SKM-1 treated with dmso at 0.1 percent for 144 hours (cell line): ENCODE measurements around the gene CA12.
"Not testable (repeated sequence)": the region's sequence is repeated elsewhere in the genome, so short reads cannot be mapped to it uniquely, and the experiment has no call there.

Source experiments
- DNase-seq: peaks from one replicate; lab custom pipeline; 2025; ENCODE audit not compliant: unreplicated experiment; lab: John Stamatoyannopoulos, UW

The CA12 gene

DNA sequence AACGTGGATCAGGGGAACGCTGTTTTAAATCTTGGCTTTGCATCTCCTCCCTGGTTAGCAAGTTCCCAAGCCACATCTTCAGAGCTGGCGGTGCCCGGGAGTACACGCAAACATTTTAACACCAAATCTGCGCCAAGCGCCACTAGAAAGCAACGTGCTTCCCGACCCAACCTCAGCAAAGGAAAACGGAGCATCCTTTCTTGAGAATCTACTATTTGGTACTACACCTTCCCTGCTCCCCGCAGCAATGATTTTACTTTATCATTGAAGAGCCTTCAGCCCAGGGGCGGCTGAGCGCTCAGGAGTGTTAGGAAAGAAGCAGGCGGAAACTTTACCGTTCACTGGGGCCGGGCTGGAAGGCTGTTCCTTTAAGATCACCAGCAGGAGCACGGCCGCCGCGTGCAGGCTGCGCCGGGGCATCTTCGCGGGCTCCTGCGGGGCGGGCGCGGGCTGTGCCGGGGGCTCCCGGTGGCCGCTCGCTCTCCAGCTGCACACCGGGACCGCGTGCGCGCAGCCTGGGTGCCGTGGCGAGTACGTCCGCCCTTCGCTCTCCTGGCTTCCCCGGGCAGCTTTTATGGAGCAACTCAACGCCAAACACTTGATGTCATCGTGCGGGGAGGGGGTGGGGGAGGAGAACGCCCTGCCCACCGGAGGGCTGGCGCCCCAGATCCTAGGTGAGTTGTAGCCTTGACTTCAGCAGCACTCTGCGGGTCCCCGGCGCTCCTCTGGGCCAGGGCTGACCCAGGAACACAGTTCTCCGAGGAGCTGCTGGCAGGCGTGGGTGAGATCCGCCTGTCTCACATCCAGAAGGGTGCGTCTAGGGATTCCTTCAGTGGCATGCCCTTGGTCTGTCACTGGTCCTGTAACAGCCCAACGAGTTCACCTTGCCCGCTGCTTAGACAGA is at the start of gene CA12:
Gene CA12 (minus strand): TSS at position 546 of the 904 bp plus-strand sequence. CDS start 126 bp downstream, at position 420.
- no peak for DNase-seq

DNA sequence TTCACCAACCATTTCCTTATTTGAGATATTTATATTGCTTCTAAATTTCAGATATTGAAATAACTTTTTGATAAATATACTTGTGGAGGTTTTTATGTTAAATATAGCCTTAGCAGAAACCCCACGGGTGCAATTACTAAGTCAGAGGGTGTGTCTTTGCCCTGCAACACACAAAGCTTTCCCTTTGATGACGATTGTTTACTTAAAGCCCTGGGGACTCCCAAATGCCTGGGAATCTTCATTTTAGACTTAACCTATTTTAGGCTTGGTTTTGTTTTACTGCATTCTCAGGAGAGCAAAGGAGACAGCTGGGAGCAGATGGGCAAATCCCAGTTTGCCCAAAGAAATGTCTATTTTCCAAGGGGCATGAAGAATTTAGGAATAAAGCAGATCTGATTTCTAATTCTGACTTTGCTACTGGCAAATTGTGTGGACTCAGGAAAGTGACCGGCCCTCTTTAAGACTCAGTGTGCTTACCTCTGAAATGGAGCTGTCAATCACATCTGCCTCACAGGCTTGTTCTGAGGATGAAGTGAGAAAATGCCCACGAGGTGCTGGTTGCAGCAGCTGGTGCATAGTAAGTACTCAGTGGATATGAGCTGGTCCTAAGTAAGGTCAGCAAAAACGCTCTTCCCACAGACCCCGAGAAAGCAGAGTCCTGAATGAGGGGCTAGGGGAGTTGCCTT is 49.3 kb upstream of the CA12 start:
- no peak for DNase-seq

DNA sequence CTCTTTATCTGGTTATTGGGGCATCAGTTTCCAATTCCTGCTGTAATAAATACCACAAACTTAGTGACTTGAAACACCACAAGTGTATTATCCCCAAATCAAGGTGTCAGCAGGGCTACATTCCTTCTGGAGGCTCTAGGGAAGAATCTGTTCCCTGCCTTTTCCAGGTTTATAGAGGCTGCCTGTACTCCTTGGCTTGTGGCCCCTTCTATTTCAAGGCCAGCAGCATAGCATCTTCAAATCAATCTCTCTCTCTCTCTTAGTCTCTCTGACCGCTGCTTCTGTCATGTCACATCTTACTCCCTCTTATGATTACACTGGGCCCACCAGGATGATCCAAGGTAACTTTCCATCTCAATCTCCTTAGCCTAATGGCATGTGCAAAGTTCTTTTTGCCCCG is 44.9 kb upstream of the CA12 start:
- DNase-seq: no peak

DNA sequence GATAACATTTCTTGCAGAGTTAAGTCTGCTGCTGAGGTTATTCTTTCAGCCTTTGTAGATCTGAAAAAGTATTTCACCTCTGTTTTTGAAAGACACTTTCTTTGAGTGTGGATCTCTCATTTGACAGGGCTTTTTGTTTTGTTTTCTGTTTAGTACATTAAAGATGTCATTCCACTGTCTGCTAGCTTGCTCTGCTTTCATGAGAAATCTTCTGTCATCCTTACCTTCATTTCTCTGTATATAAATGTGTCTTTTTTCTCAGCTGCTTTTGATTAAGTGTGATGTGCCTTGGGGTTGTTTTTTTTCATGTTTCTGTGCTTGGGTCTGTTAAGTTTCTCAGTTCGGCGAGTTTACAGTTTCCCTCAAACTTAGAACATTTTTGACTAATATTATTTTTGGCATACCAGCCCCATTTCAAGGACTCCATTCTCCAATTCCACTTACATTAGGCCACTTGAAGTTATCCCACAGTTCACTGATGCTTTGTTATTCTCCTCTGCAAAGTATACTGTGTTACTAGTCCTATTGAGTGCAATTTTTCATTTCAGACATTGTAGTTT is 43.9 kb upstream of the CA12 start:
- no peak for DNase-seq

DNA sequence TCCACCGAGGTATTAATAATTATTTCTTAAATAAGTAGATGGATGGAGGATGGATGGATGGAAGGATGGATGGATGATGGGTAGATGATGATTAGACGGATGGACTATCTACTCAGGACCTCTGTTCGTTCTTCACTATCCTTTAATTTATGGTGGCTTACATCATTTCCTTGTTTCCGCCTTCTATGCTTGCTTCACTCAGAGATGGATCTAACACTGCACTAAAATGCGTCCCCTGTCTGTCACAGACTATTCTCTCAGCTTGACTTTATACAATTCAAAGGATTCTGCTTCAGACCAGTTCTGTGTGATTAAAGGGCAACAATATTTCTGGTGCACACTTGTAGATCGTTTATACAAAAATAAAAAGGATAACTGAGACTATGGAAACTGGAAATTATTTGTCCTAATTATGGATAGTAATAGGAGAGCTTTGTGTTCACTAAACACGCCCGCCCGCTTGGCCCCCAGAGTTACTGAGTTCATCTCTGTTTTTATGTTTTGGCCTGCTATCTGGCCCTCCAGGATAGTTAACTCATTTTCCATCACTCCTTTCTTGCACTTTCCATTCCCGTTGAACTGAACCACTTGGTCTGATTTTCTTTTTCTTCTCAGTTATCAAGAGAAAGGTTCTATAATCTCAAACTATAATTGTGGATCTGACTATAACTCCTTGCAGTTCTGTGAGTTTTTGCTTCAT is 41.4 kb upstream of the CA12 start:
- no peak for DNase-seq

DNA sequence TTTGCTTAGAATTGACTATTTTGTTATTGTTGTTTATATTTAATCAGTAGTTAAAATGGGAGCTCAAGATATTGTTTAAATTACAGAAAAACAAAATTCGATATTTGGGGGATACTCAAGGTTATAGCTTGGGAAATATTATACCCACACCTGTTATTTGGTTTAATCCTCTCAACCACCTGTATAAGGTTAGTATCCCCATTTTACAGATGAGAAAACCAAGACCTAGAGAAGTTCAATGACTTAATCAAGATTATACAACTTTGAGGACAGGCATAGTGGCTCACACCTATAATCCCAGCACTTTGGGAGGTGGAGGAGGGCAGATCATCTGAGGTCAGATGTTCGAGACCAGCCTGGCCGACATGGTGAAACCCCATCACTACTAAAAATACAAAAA is 39.8 kb upstream of the CA12 start:
- no peak for DNase-seq

DNA sequence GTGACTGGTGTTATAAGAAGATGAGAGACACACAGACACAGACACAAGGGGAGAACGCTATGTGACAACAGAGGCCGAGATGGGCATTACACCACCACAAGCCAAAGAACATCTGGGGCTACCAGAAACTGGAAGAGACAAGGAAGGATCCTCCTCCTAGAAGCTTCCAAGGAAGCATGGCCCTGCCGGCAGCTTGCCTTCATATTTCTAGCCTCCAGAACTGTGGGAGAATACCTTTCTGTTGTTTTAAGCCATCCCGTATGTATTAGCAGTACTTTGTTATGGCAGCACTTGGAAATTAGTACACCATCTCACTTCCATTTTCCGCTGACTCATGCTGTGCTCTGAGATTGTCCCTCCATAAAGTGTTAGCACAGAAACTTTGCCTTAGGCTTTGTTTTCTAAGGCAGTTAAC is 38.7 kb upstream of the CA12 start:
- no peak for DNase-seq

DNA sequence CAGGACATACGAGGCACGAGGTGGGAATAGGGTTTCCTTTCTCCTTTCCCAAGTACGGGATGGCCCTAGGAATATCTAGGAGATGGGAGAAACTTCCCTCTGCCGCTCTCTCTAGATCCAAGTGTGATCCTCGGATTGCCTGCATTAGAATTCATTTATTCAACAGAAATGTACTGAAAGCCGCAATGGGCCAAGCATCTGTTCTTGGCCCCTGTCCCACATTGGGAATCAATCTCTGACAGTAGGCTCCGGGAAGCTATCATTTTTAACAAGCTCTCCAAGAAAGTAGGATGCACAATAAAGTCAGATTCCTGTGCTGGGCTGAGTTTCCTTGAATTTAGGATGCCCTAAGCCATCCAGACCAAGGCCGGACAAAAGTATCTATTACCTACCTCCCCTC is 37.2 kb upstream of the CA12 start:
- no peak for DNase-seq

DNA sequence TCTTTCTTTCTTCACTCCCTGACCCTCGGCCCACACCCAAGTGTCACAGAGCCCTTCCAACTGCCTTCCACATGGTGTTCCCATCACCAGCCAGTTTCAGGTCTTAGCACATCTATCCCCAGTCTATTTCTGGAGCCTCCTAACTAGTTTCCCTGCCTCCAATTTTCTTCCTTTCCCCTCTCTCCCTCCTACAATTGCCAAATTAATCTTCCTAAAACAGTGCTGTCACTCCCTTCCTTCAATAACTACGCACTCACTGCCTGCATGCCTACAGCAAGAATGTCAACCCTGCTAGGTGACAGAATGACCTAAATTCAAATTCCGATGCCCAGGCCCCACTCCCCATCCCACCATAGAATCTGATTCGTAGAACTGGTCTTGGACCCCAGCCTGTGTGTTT is 36.1 kb upstream of the CA12 start:
- no peak for DNase-seq

DNA sequence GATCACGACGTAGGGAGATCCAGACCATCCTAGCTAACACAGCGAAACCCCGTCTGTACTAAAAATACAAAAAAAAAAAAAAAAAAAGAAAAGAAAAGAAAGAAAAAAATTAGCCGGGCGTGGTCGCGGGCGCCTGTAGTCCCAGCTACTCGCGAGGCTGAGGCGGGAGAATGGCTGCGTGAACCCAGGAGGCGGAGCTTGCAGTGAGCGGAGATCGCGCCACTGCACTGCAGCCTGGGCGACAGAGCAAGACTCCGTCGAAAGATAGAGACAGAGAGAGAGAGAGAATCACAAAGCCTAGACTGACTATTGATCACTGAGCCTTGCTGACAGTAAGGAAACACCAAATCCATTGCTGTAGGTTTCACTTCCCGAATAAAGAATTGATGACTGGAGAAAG is 35.6 kb upstream of the CA12 start:
- DNase-seq: not testable (repeated sequence)

DNA sequence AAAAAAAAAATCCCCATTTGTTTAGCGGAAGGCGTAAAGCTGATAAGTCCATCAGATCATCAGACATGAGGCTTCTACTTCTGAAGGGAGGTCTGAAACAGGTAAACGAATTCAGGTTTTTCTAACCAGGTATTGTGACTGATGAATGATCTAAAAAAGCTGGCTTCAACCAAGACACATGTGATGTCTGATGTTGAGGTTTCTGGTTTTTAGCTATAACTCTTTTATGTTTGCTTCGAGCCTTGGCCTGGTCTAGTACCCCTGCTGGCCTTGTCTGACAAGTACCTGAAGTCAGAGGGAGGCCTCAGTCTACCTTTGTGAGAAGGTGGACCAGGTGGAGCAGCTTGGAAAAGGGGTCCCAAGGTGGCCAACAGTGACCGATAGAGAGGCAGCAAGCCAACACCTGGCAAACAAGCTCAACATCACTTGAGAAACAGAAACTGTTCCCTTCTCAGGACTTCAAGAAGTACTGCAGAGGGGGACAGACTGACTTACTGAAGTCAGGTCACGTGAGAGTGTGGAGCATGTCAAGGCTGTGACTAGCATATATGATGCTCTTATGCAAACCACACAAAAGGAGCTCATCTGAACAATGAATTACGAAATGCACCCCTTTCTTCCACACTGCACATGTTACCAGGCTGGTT is 33.0 kb upstream of the CA12 start:
- DNase-seq: no peak

DNA sequence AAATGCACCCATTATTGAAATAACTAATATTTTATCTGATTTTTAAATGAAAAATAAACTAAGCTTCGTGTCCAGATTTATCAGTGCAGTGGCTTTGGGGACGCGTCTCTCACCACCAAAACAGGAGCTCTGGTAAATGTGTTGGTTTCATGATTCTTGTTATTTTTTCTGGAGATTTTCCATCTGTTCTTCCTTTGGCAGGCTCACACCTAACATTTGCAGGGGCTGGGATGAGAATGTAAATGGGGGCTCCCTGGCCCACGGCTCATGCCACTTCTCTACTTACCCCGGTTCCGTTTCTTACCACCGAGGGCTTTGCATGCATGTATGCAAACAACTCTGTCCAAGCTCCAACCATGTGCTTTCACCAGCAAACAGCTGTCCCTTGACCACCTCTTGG is 30.9 kb upstream of the CA12 start:
- DNase-seq: no peak

DNA sequence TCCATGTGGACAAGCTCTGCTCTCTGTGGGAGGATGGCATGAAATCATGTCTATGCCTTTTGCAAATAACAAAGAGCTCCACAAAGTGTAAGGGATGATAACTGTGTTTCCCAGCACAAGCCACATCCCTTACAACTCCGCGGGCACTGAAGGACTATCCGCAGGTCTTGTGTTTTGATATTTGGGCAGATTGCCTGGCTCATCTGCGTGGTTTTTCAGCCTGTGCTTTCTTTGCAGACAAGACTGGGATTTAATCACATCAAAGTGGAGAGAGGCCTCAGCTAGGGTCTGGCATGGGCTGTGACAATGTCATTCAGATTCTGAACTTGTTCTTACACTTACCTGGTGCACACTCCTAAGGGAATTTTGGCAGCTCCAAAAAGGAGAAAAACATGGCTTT is 30.2 kb upstream of the CA12 start:
- no peak for DNase-seq

DNA sequence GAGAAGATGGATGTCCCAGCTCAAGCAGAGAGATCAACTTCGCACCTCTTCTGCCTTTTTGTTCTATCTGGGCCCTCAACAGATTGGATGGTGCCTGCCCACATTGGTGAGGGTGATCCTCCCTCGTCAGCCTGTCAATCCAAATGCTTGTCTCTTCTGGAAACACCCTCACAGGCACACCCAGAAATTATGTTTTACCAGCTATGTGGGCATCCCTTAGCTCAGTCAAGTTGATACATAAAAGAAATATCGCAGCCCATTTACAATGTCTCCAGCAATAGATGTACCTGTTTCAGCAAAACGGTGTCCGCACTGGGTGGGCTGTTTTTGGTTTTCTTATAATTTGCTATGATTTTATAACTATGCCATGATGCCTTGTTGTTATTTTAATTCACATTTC is 27.5 kb upstream of the CA12 start:
- DNase-seq: no peak

DNA sequence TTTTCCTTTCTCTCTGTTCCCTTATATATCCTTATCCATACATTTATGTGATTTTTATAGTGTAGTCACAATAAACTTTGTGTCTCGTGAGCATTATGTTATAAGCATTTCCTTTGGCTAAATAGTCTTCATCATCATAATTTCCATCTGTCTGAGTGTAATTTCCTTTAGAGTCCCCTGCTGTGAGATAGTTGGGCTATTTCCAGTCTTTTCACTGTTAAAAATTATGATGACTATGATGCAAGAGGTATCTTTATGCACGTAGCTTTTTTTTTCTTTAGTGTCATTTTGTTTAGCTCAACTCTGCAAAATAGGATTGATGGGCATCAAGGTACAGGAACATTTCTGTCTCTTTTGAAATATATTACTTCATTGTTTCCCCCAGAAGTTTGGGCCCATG is 26.9 kb upstream of the CA12 start:
- DNase-seq: no peak

DNA sequence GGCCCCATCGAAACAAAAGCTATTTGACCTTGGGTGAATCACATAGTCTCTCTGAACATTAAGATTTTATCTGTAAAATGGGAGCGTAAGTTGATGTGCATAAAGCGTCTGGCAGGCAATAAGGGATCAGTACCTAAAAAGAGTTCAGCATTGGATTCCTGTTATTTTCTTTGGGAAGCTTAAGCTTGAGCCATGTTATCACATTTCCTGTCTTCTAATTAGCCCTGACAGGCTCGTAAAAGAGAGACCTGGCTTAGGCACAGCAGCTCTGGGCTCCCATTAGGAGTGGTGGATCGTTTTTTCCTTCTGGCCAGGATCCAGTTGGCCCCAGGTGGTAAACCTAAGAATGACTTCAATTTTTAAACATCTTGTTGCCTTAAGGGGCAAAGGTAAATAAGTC is 26.0 kb upstream of the CA12 start:
- DNase-seq: no peak

DNA sequence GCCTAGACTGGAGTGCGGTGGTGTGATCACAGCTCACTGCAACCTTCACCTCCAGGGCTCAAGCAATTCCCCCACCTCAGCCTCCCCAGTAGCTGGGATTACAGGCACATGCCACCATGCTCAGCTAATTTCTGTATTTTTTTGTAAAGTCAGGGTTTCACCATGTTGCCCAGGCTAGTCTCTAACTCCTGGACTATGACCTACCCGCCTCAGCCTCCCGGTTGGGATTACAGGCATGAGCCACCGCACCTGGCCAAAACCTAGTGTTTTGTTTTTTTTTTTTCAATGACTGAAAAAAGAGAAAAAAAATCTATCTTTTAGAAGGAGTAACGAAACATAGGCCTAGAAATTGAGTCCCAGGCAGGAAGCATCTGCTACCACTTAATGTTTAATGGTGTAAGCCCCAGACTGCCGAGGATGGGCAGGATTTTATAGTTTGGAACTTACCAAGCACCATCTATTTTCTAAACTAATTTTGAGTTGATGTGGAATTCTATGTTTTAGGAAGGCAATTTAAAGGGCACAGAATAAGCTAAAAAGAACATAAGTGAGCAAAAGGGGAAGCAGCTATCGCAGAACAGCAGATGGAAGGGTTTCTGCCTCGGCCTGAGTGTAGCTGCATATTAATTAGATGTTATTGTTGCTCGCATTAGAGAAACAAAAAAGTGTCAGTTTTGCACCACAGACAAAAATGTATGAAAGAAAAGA is 24.2 kb upstream of the CA12 start:
- DNase-seq: no peak

DNA sequence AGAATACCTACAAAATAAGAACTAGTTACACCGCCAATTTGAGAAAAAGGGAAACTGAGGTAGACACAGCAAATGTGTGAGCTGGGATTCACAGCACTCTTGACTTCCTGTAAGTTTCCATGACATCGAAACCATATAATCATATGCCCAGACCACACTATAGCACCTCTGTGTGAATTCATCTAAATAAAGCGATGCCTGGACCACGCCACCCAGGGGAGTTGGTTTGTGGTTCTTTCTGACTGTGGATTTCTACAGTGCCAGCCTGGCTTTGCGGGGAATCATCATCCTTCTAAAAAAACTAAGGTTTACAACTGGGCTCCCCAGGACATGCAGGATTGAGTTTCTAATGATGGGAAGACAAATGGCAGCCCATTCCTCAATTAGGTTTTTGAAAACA is 23.5 kb upstream of the CA12 start:
- no peak for DNase-seq

DNA sequence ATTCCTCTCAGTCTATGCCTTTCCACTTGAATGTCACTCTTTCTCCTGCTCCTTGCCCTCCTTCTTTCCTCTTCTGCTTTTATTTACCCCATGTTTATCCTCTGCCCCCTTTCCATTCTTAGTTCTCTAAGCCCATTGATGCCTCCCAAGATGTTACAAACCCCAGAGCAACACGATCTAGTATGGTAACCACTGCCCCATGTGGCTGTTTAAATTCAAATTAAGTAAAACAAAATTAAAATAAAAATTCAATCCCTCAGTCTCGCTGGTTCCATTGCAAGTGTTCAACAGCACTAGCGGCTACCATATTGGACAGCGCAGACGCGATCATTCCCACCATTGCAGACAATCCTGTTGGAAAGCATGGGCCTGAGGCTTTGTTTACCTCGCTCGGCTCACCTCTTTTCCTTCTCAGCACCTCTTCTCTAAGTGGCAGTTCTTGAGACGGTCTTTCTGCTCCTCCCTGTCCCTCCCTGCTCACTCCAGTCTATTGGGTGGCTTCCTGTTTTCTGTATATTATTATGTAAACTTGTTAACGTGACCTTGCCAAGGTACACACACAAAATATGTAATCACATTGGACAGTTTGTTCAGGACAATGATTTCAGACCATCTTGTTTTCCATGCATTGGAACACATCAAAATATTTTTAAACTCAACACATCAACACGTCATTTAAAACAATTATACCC is 21.8 kb upstream of the CA12 start:
- no peak for DNase-seq
